ENCODE measurements around the gene QPCT. TPM values are rescaled to one million over a fixed set of nuclear protein-coding genes. Genes with fewer than 3 reads are reported as not detected.
A peak's percentile ranks its signal among the peaks of the same experiment; 100 is the strongest.

The QPCT gene
- total RNA-seq, 2 experiments from 2014 or later = 3.5 to 52.6 TPM

DNA sequence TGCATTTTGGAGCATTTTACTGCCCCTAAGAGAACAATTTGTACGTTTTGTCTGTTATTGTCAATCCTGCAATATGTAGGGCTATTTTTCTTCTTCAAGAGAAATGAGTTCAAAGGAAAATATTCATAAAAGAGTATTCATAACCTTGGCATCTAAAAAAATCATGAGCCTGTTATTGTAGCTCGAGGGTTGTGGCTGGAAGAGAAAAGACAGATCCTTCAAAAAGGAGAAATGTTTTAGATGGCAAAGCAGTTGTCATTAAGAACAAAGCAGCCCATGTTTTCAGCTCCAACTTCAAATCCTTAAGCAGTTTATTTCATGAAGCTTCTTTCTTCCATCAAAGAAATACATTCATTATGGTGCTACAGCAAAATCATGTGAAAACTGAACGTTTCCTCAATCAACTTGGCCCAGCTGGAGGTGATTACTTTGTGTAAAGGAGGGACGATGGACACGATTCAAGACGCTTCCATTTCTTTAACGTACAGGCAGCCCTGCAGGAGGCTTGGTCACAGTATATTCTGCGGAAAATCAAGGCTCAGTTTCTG is 31.4 kb downstream of the QPCT start:
- Histone ChIP-seq H3K79me2 (ENCODE audit: insufficient read depth, low read depth, low read length) (0 out of 2 replicates have a peak, but pooled peaks cover 4% of the 10 kb centered on the region), H3K4me2 (ENCODE audit: low read length) (peak overlapping the region; percentile 89), H3K4me3 (ENCODE audit: low read depth, low read length, poor library complexity, severe bottlenecking) (peak overlapping the region; percentile 58), H3K36me3 (ENCODE audit: insufficient read depth, low read length) (no peaks in the 10 kb centered on the region), H2AFZ (ENCODE audit: low read length) (peak overlapping the region; percentile 91), H3K9me3 (ENCODE audit: low read length) (no peaks in the 10 kb centered on the region), H3K4me1 (ENCODE audit: insufficient read depth, low read length, poor library complexity, severe bottlenecking) (peaks cover 91% of the 10 kb centered on the region), H4K20me1 (ENCODE audit: insufficient read depth, low read length) (no peaks in the 10 kb centered on the region), H3K27ac (ENCODE audit: low read depth, low read length, poor library complexity, severe bottlenecking) (peak overlapping the region; percentile 98), H3K9me2 (ENCODE audit: insufficient read depth, low read length) (no peaks in the 10 kb centered on the region)
- DNase-seq (ENCODE audit: low spot score) = no peak
- CTCF ChIA-PET (ENCODE audit: unreplicated experiment) = interaction anchor here (0.6 to 5.6 kb wide), 9 partner anchors 9 to 279 kb away, joined by 3 to 37 read pairs (median 4); no protein-coding TSS in a partner anchor
- intact Hi-C loops (cut with micrococcal nuclease; ENCODE audit: unreplicated experiment) = loop anchor here (1.0 to 10.0 kb wide), 6 partner anchors 14 to 291 kb away; partner anchors contain the start of genes GPATCH11, HEATR5B and PRKD3
- BruUV-seq (replicated peaks) = TSS peak; percentile 96
- TF ChIP-seq, protein P1, sequence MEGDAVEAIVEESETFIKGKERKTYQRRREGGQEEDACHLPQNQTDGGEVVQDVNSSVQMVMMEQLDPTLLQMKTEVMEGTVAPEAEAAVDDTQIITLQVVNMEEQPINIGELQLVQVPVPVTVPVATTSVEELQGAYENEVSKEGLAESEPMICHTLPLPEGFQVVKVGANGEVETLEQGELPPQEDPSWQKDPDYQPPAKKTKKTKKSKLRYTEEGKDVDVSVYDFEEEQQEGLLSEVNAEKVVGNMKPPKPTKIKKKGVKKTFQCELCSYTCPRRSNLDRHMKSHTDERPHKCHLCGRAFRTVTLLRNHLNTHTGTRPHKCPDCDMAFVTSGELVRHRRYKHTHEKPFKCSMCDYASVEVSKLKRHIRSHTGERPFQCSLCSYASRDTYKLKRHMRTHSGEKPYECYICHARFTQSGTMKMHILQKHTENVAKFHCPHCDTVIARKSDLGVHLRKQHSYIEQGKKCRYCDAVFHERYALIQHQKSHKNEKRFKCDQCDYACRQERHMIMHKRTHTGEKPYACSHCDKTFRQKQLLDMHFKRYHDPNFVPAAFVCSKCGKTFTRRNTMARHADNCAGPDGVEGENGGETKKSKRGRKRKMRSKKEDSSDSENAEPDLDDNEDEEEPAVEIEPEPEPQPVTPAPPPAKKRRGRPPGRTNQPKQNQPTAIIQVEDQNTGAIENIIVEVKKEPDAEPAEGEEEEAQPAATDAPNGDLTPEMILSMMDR (conservative IDR thresholded peaks at IDR 0.05; ENCODE audit: low read length) = no peak
- TF ChIP-seq EZH2phosphoT487 (IDR thresholded peaks at IDR 0.05; ENCODE audit: borderline replicate concordance, low read depth, low read length) = no peak
- POLR2A ChIA-PET = interaction anchor here (0.6 to 9.5 kb wide), 17 partner anchors 9 to 282 kb away, joined by 3 to 209 read pairs (median 10); partner anchors contain the start of gene PRKD3

DNA sequence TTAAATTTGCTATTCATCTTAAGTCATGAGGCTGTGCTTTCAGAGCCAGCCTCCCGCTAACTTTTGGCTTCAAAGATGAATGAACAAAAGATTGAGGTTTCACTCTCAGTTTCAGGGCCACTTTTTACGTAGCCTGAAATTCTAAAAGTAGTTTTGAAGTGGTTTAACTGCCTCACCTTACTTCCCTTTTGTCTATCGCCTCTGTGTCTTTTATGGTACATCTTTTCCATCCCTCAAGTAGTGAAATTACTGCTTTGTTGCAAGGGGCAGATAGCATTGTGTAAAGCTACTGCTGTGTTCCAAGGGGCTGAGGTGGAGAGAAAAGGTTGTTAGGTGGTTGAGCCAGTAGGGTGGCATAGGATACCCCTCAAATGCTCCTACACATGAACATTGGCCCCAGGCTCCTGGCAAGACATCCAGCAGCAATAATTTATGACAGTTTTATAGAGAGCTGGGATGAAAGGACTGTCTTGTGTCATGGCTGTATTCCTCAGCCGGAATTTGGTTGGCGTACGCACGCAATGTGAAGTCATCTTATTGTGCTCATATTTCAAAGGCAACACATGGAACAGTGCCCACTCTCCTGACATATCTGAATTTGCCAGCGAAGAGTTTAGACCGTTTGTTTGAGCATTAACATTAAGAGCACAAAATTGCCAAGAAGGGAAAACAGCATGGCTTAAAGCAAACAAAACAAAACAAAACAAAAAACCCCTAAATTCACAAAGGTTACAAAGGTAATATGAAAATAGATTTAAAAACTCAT is 32.2 kb downstream of the QPCT start:
- BruUV-seq (replicated peaks) = TSS peak; percentile 97
- intact Hi-C loops (cut with micrococcal nuclease; ENCODE audit: unreplicated experiment) = loop anchor here (1.0 to 10.0 kb wide), 6 partner anchors 14 to 292 kb away; partner anchors contain the start of genes GPATCH11, HEATR5B and PRKD3
- POLR2A ChIA-PET = interaction anchor here (0.6 to 9.5 kb wide), 23 partner anchors 10 to 1001 kb away, joined by 3 to 209 read pairs (median 6); partner anchors contain the start of gene PRKD3
- Histone ChIP-seq H3K9me2 (ENCODE audit: insufficient read depth, low read length) (no peaks in the 10 kb centered on the region), H3K79me2 (ENCODE audit: insufficient read depth, low read depth, low read length) (0 out of 2 replicates have a peak, but pooled peaks cover 4% of the 10 kb centered on the region), H2AFZ (ENCODE audit: low read length) (peak overlapping the region; percentile 91; the same call in 1 of the 2 replicates), H3K4me1 (ENCODE audit: insufficient read depth, low read length, poor library complexity, severe bottlenecking) (peaks cover 94% of the 10 kb centered on the region), H4K20me1 (ENCODE audit: insufficient read depth, low read length) (no peaks in the 10 kb centered on the region), H3K36me3 (ENCODE audit: insufficient read depth, low read length) (no peaks in the 10 kb centered on the region), H3K27ac (ENCODE audit: low read depth, low read length, poor library complexity, severe bottlenecking) (peak overlapping the region; percentile 98), H3K4me3 (ENCODE audit: low read depth, low read length, poor library complexity, severe bottlenecking) (peak overlapping the region; percentile 58), H3K4me2 (ENCODE audit: low read length) (peak overlapping the region; percentile 89), H3K9me3 (ENCODE audit: low read length) (no peaks in the 10 kb centered on the region)
- peak; percentile 95 for DNase-seq (ENCODE audit: low spot score)
- CTCF ChIA-PET (ENCODE audit: unreplicated experiment) = interaction anchor here (0.6 to 5.6 kb wide), 9 partner anchors 10 to 278 kb away, joined by 3 to 37 read pairs (median 4); no protein-coding TSS in a partner anchor
- TF ChIP-seq, protein P1 (conservative IDR thresholded peaks at IDR 0.05; ENCODE audit: low read length) = no peak
- no peak for TF ChIP-seq EZH2phosphoT487 (IDR thresholded peaks at IDR 0.05; ENCODE audit: borderline replicate concordance, low read depth, low read length)
